Upper lobe of right lung (tissue), 1 donor: ENCODE measurements around the gene ACOXL. TPM values are rescaled to one million over a fixed set of nuclear protein-coding genes. Genes with fewer than 3 reads are reported as not detected.

Experiments used
- ATAC-seq: fragments of 200-7000 bp; cut with Tn5 transposase; one replicate; pipeline ENCODE4 v1.9.1; 2020; ENCODE audit warnings: mild to moderate bottlenecking, moderate library complexity
- DNase-seq: peaks from one replicate; pipeline ENCODE4 v3.0.0-alpha.2; 2020
- H3K27ac ChIP-seq: fragments of 200-600 bp; one replicate; pipeline ENCODE4 v1.8.0; 2022
- H3K27me3 ChIP-seq: fragments of 200-600 bp; one replicate; pipeline ENCODE4 v1.8.0; 2022; ENCODE audit warnings: mild to moderate bottlenecking
- H3K36me3 ChIP-seq: fragments of 200-600 bp; one replicate; pipeline ENCODE4 v1.8.0; 2022
- H3K4me1 ChIP-seq: fragments of 200-600 bp; one replicate; pipeline ENCODE4 v1.8.0; 2022
- H3K4me3 ChIP-seq: fragments of 200-600 bp; one replicate; pipeline ENCODE4 v1.8.0; 2022; ENCODE audit warnings: mild to moderate bottlenecking
- H3K9me3 ChIP-seq: fragments of 200-600 bp; one replicate; pipeline ENCODE4 v1.8.0; 2022
- CTCF ChIP-seq: fragments of 200-600 bp; IDR thresholded peaks from one replicate; pipeline ENCODE4 v1.8.0; 2022; ENCODE audit warnings: antibody characterized with exemption
- intact Hi-C: fragments of 100-400 bp; cut with DNase I; formaldehyde crosslinking; loops from one replicate; pipeline ENCODE4 v1.11.0; 2022
- total RNA-seq: library from RNA; stranded (reverse); fragmentation: NEBNext Ultra II Directional; extraction: Animal tissue kit (Norgen Biotek cat#: 25700); gene quantifications from one replicate; pipeline ENCODE4 v1.2.1, GENCODE V29; 2021
- donor health status: DM: no; HTN: yes; CAD: no; lungs with severe emphysema.

The ACOXL gene
- total RNA-seq, 1 donor from 2014 or later: 47.5 TPM

GRCh38 chr2:110929528-110929927 lies 197.2 kb downstream of the ACOXL start:
- TF ChIP-seq CTCF: no peak
- no peak overlapping the region for H3K4me3 ChIP-seq
- peaks cover 5% of the 10 kb centered on the region for H3K4me1 ChIP-seq
- no peak overlapping the region for H3K27ac ChIP-seq
- ATAC-seq (no peak), DNase-seq (no peak)
- H3K9me3 ChIP-seq: no peaks in the 10 kb centered on the region
- intact Hi-C loops: no loop called here
- no peaks in the 10 kb centered on the region for H3K27me3 ChIP-seq
- no peaks in the 10 kb centered on the region for H3K36me3 ChIP-seq

DNA sequence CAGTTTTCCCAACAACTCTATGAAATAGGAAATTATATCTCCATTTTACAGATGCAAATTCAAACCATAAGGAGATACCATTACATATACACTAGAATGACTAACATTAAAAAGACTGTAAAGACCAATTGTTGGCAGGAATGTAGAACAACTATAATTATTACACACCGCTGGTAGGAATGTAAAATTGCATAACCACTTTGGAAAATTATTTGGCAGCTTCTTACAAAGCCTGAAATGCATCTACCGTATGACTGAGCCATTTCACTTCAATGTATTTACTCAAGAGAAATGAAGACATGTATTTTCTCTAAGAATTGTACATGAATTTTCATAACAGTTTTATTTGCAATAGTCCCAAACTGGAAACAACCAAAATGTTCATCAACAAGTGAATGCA lies 199.3 kb downstream of the ACOXL start:
- Histone ChIP-seq H3K27me3 (no peaks in the 10 kb centered on the region), H3K9me3 (no peaks in the 10 kb centered on the region), H3K4me3 (no peak overlapping the region), H3K36me3 (no peaks in the 10 kb centered on the region), H3K4me1 (peaks cover 5% of the 10 kb centered on the region), H3K27ac (no peak overlapping the region)
- no peak for TF ChIP-seq CTCF
- DNase-seq (no peak), ATAC-seq (peak; percentile 60)
- intact Hi-C loops: no loop called here

GRCh38 chr2:110933420-110933819 lies 201.0 kb downstream of the ACOXL start:
- Histone ChIP-seq H3K36me3 (no peaks in the 10 kb centered on the region), H3K9me3 (no peaks in the 10 kb centered on the region), H3K27me3 (no peaks in the 10 kb centered on the region), H3K27ac (no peak overlapping the region), H3K4me1 (peaks cover 5% of the 10 kb centered on the region), H3K4me3 (no peak overlapping the region)
- no peak for DNase-seq
- ATAC-seq: no peak
- intact Hi-C loops: no loop called here
- no peak for TF ChIP-seq CTCF

GRCh38 chr2:110934948-110935347 lies 202.6 kb downstream of the ACOXL start:
- intact Hi-C loops: no loop called here
- TF ChIP-seq CTCF: no peak
- ATAC-seq (peak; percentile 32), DNase-seq (no peak)
- Histone ChIP-seq H3K4me1 (peaks cover 5% of the 10 kb centered on the region), H3K9me3 (no peaks in the 10 kb centered on the region), H3K27me3 (no peaks in the 10 kb centered on the region), H3K36me3 (no peaks in the 10 kb centered on the region), H3K27ac (no peak overlapping the region), H3K4me3 (no peak overlapping the region)

DNA sequence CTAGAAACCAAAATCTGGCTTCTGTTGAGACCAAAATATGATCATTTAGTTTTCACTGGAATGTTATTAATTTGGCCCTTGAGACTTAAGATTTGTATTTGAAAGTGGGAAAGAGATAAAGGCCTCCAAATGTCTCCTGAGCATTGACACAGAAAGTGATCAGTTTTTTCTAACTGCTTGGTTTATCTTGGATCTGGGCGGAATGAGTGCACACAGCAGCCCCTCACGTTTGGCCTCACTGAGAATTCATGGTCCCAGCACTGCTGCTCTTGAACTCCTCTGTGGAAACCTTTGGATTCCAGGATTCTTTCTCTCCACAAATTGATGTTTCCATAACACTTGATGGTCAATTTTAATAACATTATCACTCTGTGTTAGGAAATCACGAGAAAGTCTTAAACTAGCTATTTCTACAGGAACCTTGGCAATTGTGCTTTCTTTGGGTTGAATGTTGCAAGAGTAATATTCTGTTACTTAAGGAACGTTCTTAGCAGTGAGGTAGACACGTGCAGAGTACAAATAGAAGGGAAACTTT lies 208.1 kb downstream of the ACOXL start:
- no peak overlapping the region for H3K4me3 ChIP-seq
- no peaks in the 10 kb centered on the region for H3K9me3 ChIP-seq
- no peaks in the 10 kb centered on the region for H3K27me3 ChIP-seq
- intact Hi-C loops: no loop called here
- ATAC-seq: no peak
- no peaks in the 10 kb centered on the region for H3K36me3 ChIP-seq
- no peak overlapping the region for H3K27ac ChIP-seq
- H3K4me1 ChIP-seq: no peaks in the 10 kb centered on the region
- no peak for DNase-seq
- TF ChIP-seq CTCF: no peak

DNA sequence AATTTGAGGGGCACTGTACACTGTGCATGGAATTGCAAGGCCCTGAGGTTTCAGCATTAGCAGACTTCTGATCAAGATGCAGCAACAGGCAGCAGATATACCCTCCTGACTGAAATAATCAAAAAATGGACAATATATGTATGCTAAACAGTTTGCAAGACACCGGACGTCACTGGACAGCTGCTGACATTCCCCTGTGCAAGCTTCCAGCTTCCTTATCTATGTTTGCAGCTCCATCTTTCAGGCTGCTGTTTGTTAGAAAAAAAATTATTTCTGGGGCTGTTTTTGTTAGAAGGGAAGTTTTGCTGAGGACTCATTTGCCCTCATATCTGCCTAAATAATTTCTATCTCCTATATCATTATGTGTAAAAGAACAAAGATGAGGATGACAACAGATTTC lies 208.9 kb downstream of the ACOXL start:
- H3K27ac ChIP-seq: no peak overlapping the region
- ATAC-seq: no peak
- intact Hi-C loops: no loop called here
- no peak overlapping the region for H3K4me3 ChIP-seq
- TF ChIP-seq CTCF: no peak
- no peak for DNase-seq
- H3K4me1 ChIP-seq: no peaks in the 10 kb centered on the region
- H3K27me3 ChIP-seq: no peaks in the 10 kb centered on the region
- H3K9me3 ChIP-seq: no peaks in the 10 kb centered on the region
- H3K36me3 ChIP-seq: no peaks in the 10 kb centered on the region
